ENCODE data around the gene FUBP3.

FUBP3 gene

GRCh38 chr9:130544364-130544763, 35.0 kb upstream of the FUBP3 start:
- TF ChIP-seq, protein P1, sequence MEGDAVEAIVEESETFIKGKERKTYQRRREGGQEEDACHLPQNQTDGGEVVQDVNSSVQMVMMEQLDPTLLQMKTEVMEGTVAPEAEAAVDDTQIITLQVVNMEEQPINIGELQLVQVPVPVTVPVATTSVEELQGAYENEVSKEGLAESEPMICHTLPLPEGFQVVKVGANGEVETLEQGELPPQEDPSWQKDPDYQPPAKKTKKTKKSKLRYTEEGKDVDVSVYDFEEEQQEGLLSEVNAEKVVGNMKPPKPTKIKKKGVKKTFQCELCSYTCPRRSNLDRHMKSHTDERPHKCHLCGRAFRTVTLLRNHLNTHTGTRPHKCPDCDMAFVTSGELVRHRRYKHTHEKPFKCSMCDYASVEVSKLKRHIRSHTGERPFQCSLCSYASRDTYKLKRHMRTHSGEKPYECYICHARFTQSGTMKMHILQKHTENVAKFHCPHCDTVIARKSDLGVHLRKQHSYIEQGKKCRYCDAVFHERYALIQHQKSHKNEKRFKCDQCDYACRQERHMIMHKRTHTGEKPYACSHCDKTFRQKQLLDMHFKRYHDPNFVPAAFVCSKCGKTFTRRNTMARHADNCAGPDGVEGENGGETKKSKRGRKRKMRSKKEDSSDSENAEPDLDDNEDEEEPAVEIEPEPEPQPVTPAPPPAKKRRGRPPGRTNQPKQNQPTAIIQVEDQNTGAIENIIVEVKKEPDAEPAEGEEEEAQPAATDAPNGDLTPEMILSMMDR (IDR thresholded peaks at IDR 0.05) = no peak

DNA sequence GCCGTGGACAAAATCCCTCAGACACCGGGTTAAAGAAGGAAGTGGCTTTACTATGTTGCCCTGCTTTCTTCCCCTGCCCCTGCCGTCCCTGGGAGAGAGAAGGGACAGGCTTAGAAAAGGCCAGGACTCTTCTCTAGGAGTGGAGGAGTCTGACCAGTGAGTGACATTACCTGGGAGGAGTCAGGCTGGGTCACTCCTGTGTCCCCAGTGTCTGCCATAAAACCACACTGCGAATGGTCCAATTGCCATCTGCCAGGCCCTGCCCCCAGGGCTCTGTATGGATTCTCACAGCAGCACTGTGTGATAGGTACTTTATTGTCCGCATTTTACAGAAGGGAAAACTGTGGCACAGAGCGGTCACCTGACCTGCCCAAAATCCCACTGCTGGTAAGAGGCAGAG, 31.3 kb upstream of the FUBP3 start:
- TF ChIP-seq, protein P1 (IDR thresholded peaks at IDR 0.05) = no peak

DNA sequence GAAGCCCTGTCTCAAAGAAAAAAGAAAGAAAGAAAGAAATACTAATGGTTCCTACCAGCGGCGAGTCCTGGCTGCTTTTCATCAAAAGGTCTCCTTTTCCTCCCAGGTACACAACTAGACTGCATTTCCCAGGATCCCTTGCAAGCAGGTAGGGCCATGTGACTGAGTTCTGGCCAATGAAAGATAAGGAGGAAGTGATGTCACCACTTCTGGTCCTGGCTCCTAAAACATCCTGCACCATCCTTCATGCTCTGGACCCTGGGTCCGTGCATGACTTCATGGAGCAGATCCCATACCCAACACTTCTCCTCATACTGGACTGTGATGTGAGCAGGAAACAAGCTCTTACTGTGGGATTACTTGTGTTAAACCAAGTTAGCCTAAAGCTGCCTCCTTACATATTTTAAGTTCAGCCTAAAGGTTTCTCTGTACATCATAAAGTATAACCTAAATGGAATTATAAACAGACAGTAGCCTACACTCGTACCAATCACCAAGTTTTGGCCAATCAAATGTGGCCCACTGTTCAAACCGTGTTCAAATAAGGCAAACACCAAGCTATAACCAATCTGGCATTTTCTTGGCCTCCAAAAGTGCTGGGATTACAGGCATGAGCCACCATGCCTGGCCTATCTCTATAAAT, 30.2 kb upstream of the FUBP3 start:
- TF ChIP-seq, protein P1 (IDR thresholded peaks at IDR 0.05) = no peak

- TF ChIP-seq, protein P1 (IDR thresholded peaks at IDR 0.05) = no peak
These were observed 24.8 kb upstream of the FUBP3 start for GRCh38 chr9:130554606-130555005.

DNA sequence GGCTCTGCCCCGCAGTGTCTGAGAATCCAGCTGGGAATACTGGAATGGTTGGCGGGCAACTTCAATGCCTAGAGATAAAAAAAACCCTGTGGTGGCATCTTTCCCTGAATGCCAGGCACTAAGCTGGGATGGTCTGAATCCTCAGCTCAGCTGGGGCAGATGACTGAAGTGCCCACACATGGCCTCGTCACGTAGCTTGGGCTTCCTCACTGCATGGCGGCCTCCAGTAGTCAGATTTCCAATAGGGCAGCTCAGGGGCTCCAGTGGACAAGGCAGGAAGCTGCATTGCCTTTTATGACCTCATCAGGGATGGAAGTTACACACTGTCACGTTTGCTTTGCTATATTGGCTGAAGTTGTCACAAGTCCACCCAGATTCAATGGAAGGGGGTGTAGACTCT, 24.3 kb upstream of the FUBP3 start:
- TF ChIP-seq, protein P1 (IDR thresholded peaks at IDR 0.05) = no peak

GRCh38 chr9:130555968-130556367, 23.4 kb upstream of the FUBP3 start:
- TF ChIP-seq, protein P1 (IDR thresholded peaks at IDR 0.05) = no peak

DNA sequence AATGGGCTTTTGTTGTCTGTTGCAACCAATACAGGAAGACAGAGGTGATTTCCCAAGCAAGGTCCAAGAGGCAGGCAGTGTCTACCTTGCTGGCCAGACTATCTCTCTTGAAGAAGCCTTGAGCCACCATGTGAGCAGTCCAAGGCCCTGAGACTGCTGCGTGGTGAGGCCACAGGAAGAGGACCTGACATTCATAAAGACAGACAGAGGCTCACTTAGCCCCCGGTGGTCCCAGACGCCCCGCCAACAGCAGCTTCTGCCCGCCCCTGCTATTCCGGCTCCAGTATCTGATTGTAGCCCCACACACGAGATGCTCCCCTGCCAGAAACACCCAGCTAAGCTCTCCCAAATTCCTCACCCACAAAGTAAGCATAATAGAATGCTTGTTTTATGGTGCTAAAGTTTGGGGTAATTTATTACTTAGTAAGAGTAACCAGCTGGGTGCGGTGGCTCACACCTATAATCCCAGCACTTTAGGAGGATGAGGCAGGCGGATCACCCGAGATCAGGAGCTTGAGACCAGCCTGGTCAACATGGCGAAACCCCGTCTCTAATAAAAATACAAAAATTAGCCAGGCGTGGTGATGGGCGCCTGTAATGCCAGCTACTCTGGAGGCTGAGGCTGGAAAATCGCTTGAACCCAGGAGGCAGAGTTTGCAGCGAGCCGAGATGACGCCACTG, 22.8 kb upstream of the FUBP3 start:
- TF ChIP-seq, protein P1 (IDR thresholded peaks at IDR 0.05) = no peak
